K562 (cell line): ENCODE results near the gene ZNF615.

Source experiments
- EZH2 ChIP-seq: IDR thresholded peaks from 2 replicates; pipeline ENCODE4 v1.6.1; 2012; ENCODE audit warnings: low read depth, mild to moderate bottlenecking, inconsistent platforms, low read length, borderline replicate concordance
- GABPB1 ChIP-seq: sonication (generic); formaldehyde crosslinking; IDR thresholded peaks from 2 replicates; pipeline ENCODE4 v1.8.0; 2022; ENCODE audit warnings: mild to moderate bottlenecking, missing genetic modification reagents
- JUND ChIP-seq, 2 experiments: IDR thresholded peaks; 2 replicates in 1 of 2; 3 replicates in 1 of 2; pipeline ENCODE4 v1.6.1; 2011; ENCODE audit warnings: borderline replicate concordance in 2 of 2, low read depth in 2 of 2, low read length in 2 of 2, improper control_type of control experiment in 1 of 2, missing biosample characterization in 1 of 2, missing genetic modification characterization in 1 of 2, missing genetic modification reagents in 1 of 2
- PHB ChIP-seq: fragments of 250-450 bp; sonication (Bioruptor Pico); IDR thresholded peaks from 2 replicates; pipeline ENCODE4 v1.5.0; 2021
- SRSF3 ChIP-seq: fragments of 200-400 bp; formaldehyde crosslinking; IDR thresholded peaks from 2 replicates; pipeline ENCODE4 v1.6.1; 2016; ENCODE audit warnings: mild to moderate bottlenecking, low read length, moderate library complexity; ENCODE audit not compliant: insufficient read depth
- ZNF197 ChIP-seq: fragments of 200-800 bp; sonication (Bioruptor generic); IDR thresholded peaks from 2 replicates; pipeline ENCODE4 v1.6.1; 2016; ENCODE audit warnings: low read depth, missing genetic modification characterization, missing compliant biosample characterization
- ZNF780A ChIP-seq: fragments of 250-450 bp; sonication (Bioruptor Pico); IDR thresholded peaks from 2 replicates; pipeline ENCODE4 v1.5.0; 2021; ENCODE audit warnings: mild to moderate bottlenecking
- TF ChIP-seq, protein P1 (sequence below), 2 experiments: fragments of 200-800 bp in 1 of 2; sonication (Bioruptor generic) in 1 of 2; sonication (generic) in 1 of 2; formaldehyde crosslinking in 1 of 2; IDR thresholded peaks in 1 of 2; conservative IDR thresholded peaks in 1 of 2; 2 replicates each; pipeline versions ENCODE4 v1.5.0 to v1.6.1; 2016 to 2020; ENCODE audit warnings: missing compliant biosample characterization in 1 of 2, missing genetic modification characterization in 1 of 2, missing genetic modification reagents in 1 of 2
- TF ChIP-seq, protein P2 (sequence below), 3 experiments: IDR thresholded peaks in 2 of 3; conservative IDR thresholded peaks in 1 of 3; 2 replicates each; pipeline ENCODE4 v1.5.1; 2011 to 2012; ENCODE audit warnings: low read length in 3 of 3, mild to moderate bottlenecking in 3 of 3, control low read depth in 2 of 3, improper control_type of control experiment in 1 of 3, inconsistent platforms in 1 of 3, low read depth in 1 of 3, mixed read lengths in 1 of 3, moderate library complexity in 1 of 3; ENCODE audit not compliant: insufficient read depth in 2 of 3
- TF ChIP-seq, protein P3 (sequence below): sonication (generic); formaldehyde crosslinking; IDR thresholded peaks from 2 replicates; pipeline ENCODE4 v1.9.0; 2022; ENCODE audit warnings: mild to moderate bottlenecking, missing genetic modification reagents

GRCh38 chr19:51986309-51987291, 21.4 kb downstream of the ZNF615 start, which contains the start of gene ZNF350:
- TF ChIP-seq, protein P1, sequence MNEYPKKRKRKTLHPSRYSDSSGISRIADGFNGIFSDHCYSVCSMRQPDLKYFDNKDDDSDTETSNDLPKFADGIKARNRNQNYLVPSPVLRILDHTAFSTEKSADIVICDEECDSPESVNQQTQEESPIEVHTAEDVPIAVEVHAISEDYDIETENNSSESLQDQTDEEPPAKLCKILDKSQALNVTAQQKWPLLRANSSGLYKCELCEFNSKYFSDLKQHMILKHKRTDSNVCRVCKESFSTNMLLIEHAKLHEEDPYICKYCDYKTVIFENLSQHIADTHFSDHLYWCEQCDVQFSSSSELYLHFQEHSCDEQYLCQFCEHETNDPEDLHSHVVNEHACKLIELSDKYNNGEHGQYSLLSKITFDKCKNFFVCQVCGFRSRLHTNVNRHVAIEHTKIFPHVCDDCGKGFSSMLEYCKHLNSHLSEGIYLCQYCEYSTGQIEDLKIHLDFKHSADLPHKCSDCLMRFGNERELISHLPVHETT (CRISPR knock-in tag; conservative IDR thresholded peaks at IDR 0.05 in 1 of 2, IDR thresholded peaks at IDR 0.05 in 1 of 2): 0 out of 4 replicates have a peak, but pooled peaks of 1 of the 2 experiments have one; percentile 71
- TF ChIP-seq ZNF197 (CRISPR knock-in tag) (peak; percentile 96), GABPB1 (CRISPR knock-in tag) (no peak; the same call in 1 of the 2 replicates), PHB (CRISPR knock-in tag) (no peak), EZH2 (no peak), JUND (IDR thresholded peaks at IDR 0.05; ENCODE audit: borderline replicate concordance, low read depth, low read length) (peak; percentile 32; the same call in 1 of the 2 replicates), JUND (tag; IDR thresholded peaks at IDR 0.05; ENCODE audit: borderline replicate concordance, low read depth, low read length) (peak; percentile 51; the same call in 1 of the 3 replicates), SRSF3 (no peak), ZNF780A (no peak)
- TF ChIP-seq, protein P2, sequence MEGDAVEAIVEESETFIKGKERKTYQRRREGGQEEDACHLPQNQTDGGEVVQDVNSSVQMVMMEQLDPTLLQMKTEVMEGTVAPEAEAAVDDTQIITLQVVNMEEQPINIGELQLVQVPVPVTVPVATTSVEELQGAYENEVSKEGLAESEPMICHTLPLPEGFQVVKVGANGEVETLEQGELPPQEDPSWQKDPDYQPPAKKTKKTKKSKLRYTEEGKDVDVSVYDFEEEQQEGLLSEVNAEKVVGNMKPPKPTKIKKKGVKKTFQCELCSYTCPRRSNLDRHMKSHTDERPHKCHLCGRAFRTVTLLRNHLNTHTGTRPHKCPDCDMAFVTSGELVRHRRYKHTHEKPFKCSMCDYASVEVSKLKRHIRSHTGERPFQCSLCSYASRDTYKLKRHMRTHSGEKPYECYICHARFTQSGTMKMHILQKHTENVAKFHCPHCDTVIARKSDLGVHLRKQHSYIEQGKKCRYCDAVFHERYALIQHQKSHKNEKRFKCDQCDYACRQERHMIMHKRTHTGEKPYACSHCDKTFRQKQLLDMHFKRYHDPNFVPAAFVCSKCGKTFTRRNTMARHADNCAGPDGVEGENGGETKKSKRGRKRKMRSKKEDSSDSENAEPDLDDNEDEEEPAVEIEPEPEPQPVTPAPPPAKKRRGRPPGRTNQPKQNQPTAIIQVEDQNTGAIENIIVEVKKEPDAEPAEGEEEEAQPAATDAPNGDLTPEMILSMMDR (IDR thresholded peaks at IDR 0.05 in 2 of 3, conservative IDR thresholded peaks at IDR 0.05 in 1 of 3; ENCODE audit: insufficient read depth in 2 of 3, low read depth in 1 of 3, low read length in 3 of 3): no peak
- TF ChIP-seq, protein P3, sequence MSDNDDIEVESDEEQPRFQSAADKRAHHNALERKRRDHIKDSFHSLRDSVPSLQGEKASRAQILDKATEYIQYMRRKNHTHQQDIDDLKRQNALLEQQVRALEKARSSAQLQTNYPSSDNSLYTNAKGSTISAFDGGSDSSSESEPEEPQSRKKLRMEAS (CRISPR knock-in tag): peak; percentile 46; the same call in 1 of the 2 replicates
